BLaER1 treated with 17β-estradiol and CSF1 and Interleukin-3, amounts not matched to agents 10 nM and 100 nM (cell line): Measurements from ENCODE around the gene CD34.
A peak's percentile ranks its signal among the peaks of the same experiment; 100 is the strongest.

ENCODE experiments used
- H3K27ac ChIP-seq, 11 experiments: shearing (Covaris generic); formaldehyde crosslinking; 2 replicates each; pipeline ENCODE4 v1.8.1; 2022
- H3K27me3 ChIP-seq, 11 experiments: shearing (Covaris generic); formaldehyde crosslinking; 2 replicates each; pipeline ENCODE4 v1.8.1; 2022
- H3K36me3 ChIP-seq, 11 experiments: shearing (Covaris generic); formaldehyde crosslinking; 2 replicates each; pipeline ENCODE4 v1.8.1; 2022
- H3K4me1 ChIP-seq, 10 experiments: shearing (Covaris generic); formaldehyde crosslinking; 2 replicates each; pipeline ENCODE4 v1.8.1; 2022
- H3K4me2 ChIP-seq, 11 experiments: shearing (Covaris generic); formaldehyde crosslinking; 2 replicates each; pipeline ENCODE4 v1.8.1; 2022
- H3K4me3 ChIP-seq, 10 experiments: shearing (Covaris generic); formaldehyde crosslinking; 2 replicates each; pipeline ENCODE4 v1.8.1; 2022
- H3K9ac ChIP-seq, 11 experiments: shearing (Covaris generic); formaldehyde crosslinking; 2 replicates each; pipeline ENCODE4 v1.8.1; 2022
- H3K9me3 ChIP-seq, 11 experiments: shearing (Covaris generic); formaldehyde crosslinking; replicated peaks in 1 of 11; 2 replicates each; pipeline ENCODE4 v1.8.1; 2022
- H4K20me1 ChIP-seq, 11 experiments: shearing (Covaris generic); formaldehyde crosslinking; 2 replicates each; pipeline ENCODE4 v1.8.1; 2022
- Cebpa-rat ChIP-seq, 11 experiments: shearing (Covaris generic); IDR thresholded peaks; 2 replicates each; pipeline ENCODE4 v1.8.1; 2022

CD34 gene

DNA sequence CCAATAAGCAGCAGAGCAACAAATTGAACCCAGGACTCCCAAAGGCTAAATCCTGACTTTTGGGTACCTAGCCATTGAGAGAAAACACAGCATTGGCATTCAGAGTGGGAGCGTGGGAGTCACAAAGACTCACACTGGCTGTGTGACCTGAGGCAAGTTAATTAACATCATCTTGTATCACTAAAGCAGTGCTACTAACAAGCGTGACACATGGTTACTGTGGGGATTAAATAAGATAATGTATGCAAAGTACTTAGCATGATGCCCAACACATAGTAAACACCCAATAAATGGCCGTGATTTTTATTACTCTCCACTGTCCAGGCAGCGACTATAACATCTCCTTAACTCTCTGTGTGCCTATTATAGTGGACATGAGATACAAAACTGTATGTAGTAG, 73.3 kb downstream of the CD34 start:
- TF ChIP-seq Cebpa-rat (IDR thresholded peaks at IDR 0.05), result no peak
- Histone ChIP-seq H3K4me2 (no peak overlapping the region), H3K27ac (no peak overlapping the region), H3K36me3 (peaks cover 0 to 7% (median 0%) of the 10 kb centered on the region in 11 experiments; a peak in 4 of 22 replicates), H3K27me3 (no peaks in the 10 kb centered on the region), H3K9me3 (peaks cover 0 to 6% (median 0%) of the 10 kb centered on the region in 11 experiments; a peak in 2 of 22 replicates), H3K4me3 (no peak overlapping the region), H4K20me1 (peaks cover 0 to 42% (median 0%) of the 10 kb centered on the region in 11 experiments; a peak in 3 of 22 replicates), H3K4me1 (peaks cover 0 to 30% (median 4%) of the 10 kb centered on the region in 10 experiments; a peak in 14 of 20 replicates), H3K9ac (no peak overlapping the region)

DNA sequence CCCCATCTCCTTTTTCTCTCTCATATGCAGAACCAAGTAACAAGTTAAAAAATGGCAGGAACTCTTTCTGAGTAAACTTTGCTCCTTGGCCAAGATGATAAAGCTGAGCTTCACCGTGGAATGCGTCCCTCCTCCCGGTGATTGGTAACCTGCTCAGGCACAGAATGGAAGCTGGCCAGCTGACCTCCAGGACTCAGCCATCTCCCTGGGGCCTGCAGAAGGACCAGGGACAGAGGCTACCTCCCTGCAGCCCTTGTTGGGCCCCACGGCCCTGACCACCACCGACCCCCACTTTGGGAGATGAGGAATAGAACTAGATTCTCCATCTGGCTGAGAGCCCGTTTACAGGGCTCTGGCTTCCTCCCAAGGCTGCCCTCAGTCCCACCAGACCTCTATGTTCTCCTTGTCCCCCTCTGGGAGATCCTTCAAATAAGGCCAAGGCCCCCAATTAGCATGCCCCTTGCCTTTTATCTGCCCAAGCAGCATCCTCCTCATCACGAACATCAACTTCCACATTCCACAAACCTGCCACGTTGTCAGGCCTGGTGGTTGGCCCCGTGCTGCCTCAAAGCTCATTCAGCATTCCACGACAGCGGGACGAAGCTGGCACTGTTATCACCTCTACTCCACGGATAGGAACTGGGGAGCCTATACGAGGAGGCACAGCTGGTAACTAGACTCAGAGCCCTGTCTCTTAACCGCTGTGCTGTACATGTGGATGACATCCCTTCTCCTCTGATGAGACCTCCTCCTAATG, 74.2 kb downstream of the CD34 start:
- Histone ChIP-seq H3K9ac (no peak overlapping the region), H3K4me1 (peaks cover 0 to 34% (median 12%) of the 10 kb centered on the region in 10 experiments; a peak in 16 of 20 replicates), H3K36me3 (peaks cover 0 to 7% (median 0%) of the 10 kb centered on the region in 11 experiments; a peak in 4 of 22 replicates), H4K20me1 (peaks cover 0 to 34% (median 0%) of the 10 kb centered on the region in 11 experiments; a peak in 4 of 22 replicates), H3K4me3 (no peak overlapping the region), H3K27ac (no peak overlapping the region), H3K9me3 (peaks cover 0 to 6% (median 0%) of the 10 kb centered on the region in 11 experiments; a peak in 2 of 22 replicates), H3K27me3 (no peaks in the 10 kb centered on the region), H3K4me2 (no peak overlapping the region)
- TF ChIP-seq Cebpa-rat (IDR thresholded peaks at IDR 0.05), result no peak

DNA sequence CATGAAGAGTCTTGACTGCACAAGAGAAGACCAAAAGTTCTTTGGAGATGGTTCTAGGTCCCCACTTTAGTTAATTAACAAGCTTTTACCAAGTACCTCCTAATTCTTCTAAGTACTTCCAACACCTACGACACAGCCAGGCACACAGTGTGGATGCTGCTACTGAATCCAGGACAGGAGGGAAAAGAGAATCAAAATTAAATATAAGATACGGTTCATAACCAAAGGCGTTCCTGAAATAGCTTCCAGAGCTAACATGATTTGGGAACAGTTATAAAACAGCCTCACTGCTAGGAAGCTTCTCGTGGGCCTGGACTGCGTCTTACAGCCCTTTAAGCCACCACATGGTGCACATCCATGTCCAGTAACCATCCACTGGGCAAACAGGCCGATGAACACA, 75.0 kb downstream of the CD34 start:
- Histone ChIP-seq H3K27ac (no peak overlapping the region), H3K4me2 (no peak overlapping the region), H3K4me3 (no peak overlapping the region), H3K9ac (no peak overlapping the region), H3K36me3 (peaks cover 0 to 7% (median 0%) of the 10 kb centered on the region in 11 experiments; a peak in 4 of 22 replicates), H4K20me1 (peaks cover 0 to 31% (median 0%) of the 10 kb centered on the region in 11 experiments; a peak in 4 of 22 replicates), H3K4me1 (peaks cover 0 to 35% (median 15%) of the 10 kb centered on the region in 10 experiments; a peak in 16 of 20 replicates), H3K9me3 (peaks cover 0 to 6% (median 0%) of the 10 kb centered on the region in 11 experiments; a peak in 2 of 22 replicates), H3K27me3 (no peaks in the 10 kb centered on the region)
- TF ChIP-seq Cebpa-rat (IDR thresholded peaks at IDR 0.05), result no peak

DNA sequence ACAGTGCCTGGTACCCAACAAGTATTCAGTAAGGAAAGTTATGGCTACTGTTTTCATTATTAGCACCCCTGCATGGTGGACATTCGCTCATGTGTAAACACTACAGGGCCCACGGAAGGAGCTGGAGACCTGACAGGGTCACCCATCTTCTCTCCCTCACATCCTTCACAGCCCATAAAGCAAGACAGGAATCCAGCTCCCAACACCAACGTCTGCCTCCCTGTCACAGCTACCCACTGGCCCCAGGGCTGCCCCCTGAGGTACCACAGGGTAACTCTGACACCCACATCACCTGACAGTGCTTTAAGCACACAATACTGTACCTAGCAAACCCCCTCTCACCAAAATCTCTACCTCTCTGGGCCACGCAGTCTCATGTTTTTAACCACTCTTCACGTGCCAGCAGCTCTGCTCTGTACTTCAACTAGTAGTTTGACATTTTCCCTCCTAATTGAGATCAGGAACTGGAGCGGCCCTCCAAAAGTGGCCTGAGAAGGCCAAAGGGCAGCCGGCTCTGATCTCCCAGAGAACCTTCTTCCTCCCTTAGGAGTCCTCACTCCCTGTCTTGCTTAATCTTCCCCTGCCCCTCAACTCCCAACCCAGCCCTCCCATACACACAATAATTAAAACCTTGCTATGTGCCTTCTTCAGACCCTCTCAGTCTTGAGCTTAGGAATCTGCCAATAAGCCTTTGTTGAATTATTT, 76.8 kb downstream of the CD34 start:
- Histone ChIP-seq H3K4me1 (peaks cover 0 to 42% (median 16%) of the 10 kb centered on the region in 10 experiments; a peak in 16 of 20 replicates), H3K27me3 (no peaks in the 10 kb centered on the region), H3K9ac (no peak overlapping the region), H3K9me3 (peaks cover 0 to 6% (median 0%) of the 10 kb centered on the region in 11 experiments; a peak in 2 of 22 replicates), H3K4me2 (peak overlapping the region in 3 of 11 experiments; percentile 48 to 78 (median 71); a peak in 4 of 22 replicates), H3K36me3 (peaks cover 0 to 7% (median 0%) of the 10 kb centered on the region in 11 experiments; a peak in 4 of 22 replicates), H3K27ac (no peak overlapping the region), H4K20me1 (peaks cover 0 to 22% (median 0%) of the 10 kb centered on the region in 11 experiments; a peak in 4 of 22 replicates), H3K4me3 (no peak overlapping the region)
- TF ChIP-seq Cebpa-rat (IDR thresholded peaks at IDR 0.05), result no peak

DNA sequence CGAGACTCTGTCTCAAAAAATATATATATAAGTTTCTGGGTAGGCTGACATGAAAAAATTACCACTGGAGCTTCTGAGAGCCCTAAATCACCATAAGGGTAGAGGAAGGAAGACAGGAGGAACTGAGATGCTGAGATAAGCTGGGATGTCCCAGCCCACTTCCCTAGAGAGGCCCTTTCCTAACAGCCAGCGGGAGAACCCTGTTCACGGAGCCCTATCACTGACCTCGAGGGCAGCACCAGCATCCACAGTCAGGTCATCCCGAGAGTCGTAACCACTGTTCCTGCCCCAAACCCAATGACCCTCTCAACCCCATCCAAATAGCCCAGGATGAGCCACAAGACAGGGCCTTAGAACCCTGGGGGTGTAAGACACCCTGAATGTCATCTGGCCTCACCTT, 77.5 kb downstream of the CD34 start:
- Histone ChIP-seq H3K36me3 (peaks cover 0 to 7% (median 0%) of the 10 kb centered on the region in 11 experiments; a peak in 4 of 22 replicates), H3K27me3 (no peaks in the 10 kb centered on the region), H4K20me1 (peaks cover 0 to 16% (median 0%) of the 10 kb centered on the region in 11 experiments; a peak in 4 of 22 replicates), H3K4me1 (peaks cover 6 to 47% (median 23%) of the 10 kb centered on the region in 10 experiments; a peak in 18 of 20 replicates), H3K9ac (no peak overlapping the region), H3K27ac (no peak overlapping the region), H3K4me3 (no peak overlapping the region), H3K4me2 (peak overlapping the region in 5 of 11 experiments; percentile 2 to 78 (median 48); a peak in 9 of 22 replicates), H3K9me3 (no peaks in the 10 kb centered on the region)
- no peak for TF ChIP-seq Cebpa-rat (IDR thresholded peaks at IDR 0.05)

- Histone ChIP-seq H4K20me1 (peaks cover 0 to 12% (median 0%) of the 10 kb centered on the region in 11 experiments; a peak in 4 of 22 replicates), H3K4me3 (no peak overlapping the region), H3K4me1 (peaks cover 12 to 52% (median 29%) of the 10 kb centered on the region in 10 experiments; a peak in 19 of 20 replicates), H3K4me2 (peak overlapping the region in 5 of 11 experiments; percentile 2 to 78 (median 48); a peak in 8 of 22 replicates), H3K27ac (no peak overlapping the region), H3K9me3 (no peaks in the 10 kb centered on the region), H3K9ac (no peak overlapping the region), H3K36me3 (peaks cover 0 to 7% (median 0%) of the 10 kb centered on the region in 11 experiments; a peak in 4 of 22 replicates), H3K27me3 (no peaks in the 10 kb centered on the region)
- no peak for TF ChIP-seq Cebpa-rat (IDR thresholded peaks at IDR 0.05)
These were observed 78.1 kb downstream of the CD34 start for GRCh38 chr1:207832796-207833195.

DNA sequence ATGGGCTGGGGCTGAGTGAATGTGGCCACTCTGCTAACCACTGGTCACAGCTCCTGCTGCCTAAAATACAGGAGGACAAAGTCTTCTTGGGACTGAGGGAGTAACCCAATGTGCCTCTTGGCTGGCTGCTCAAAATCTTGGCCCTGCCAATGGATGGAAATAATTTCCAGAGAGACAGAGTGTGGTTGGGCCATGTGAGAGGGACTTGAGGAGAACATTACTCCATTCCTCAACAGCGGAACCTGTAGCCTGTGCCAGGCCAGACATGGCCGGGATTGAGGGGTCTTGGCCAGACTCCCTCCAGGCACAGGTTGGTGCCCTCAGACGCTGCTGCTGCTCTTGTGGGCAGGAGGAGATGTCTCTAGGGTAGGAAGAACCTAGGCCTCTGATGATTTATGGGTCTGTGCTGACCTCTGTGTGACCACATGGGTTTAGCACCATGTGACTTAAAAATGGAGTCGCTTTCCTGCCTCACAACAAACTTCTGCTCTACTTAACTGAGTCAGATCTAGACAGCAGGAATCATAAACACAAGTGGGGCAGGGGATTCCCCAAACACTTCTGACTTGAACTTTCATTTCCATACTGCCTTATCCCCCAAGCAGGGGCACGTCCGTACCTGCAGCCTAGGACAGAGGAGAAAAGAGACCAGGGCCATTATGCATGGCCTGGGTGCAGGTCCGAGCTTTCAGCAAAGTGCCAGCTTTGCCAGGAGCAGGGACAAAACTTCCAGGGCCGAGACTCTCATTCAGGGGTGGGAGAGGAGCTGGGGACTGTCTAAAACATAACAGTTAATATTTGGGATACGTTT, 79.2 kb downstream of the CD34 start:
- H3K4me2 ChIP-seq, result peak overlapping the region in 5 of 11 experiments; percentile 36 to 78 (median 55); a peak in 9 of 22 replicates
- H3K27me3 ChIP-seq, result no peaks in the 10 kb centered on the region
- H3K4me1 ChIP-seq, result peaks cover 21 to 63% (median 37%) of the 10 kb centered on the region in 10 experiments
- TF ChIP-seq Cebpa-rat (IDR thresholded peaks at IDR 0.05), result no peak
- no peaks in the 10 kb centered on the region for H3K9me3 ChIP-seq
- H3K36me3 ChIP-seq, result peaks cover 0 to 7% (median 0%) of the 10 kb centered on the region in 11 experiments; a peak in 4 of 22 replicates
- H3K4me3 ChIP-seq, result no peak overlapping the region
- H3K9ac ChIP-seq, result no peak overlapping the region
- peaks cover 0 to 12% (median 0%) of the 10 kb centered on the region in 11 experiments; a peak in 4 of 22 replicates for H4K20me1 ChIP-seq
- peak overlapping the region in 4 of 11 experiments; percentile 5 to 35 (median 22); a peak in 4 of 22 replicates for H3K27ac ChIP-seq
